CD4-positive, alpha-beta T cell treated with Interleukin-1 beta for 1 hour (primary cell): ENCODE results near the gene MYOCD.

Experiments
- DNase-seq, 2 donors: peaks; one replicate each; pipeline ENCODE4 v3.0.0-alpha.2; 2020 to 2022

MYOCD gene

GRCh38 chr17:12773153-12773552, 107.5 kb downstream of the MYOCD start:
- no peak for DNase-seq

GRCh38 chr17:12789075-12789480, 123.4 kb downstream of the MYOCD start:
- DNase-seq = no peak

GRCh38 chr17:12789481-12790248, 124.0 kb downstream of the MYOCD start, which contains the start of gene ARHGAP44:
Gene ARHGAP44 (plus strand): TSS chr17:12789498. CDS start chr17:12789839, 341 bp downstream.
- no peak for DNase-seq

- DNase-seq = no peak
These were observed 124.8 kb downstream of the MYOCD start for GRCh38 chr17:12790249-12791106.

GRCh38 chr17:12794919-12795532, 129.3 kb downstream of the MYOCD start:
- no peak for DNase-seq

GRCh38 chr17:12800855-12801365, 135.2 kb downstream of the MYOCD start:
- no peak for DNase-seq

- no peak for DNase-seq
These were observed 140.9 kb downstream of the MYOCD start for GRCh38 chr17:12806630-12807029.

GRCh38 chr17:12808723-12809122, 143.0 kb downstream of the MYOCD start:
- DNase-seq = no peak

- DNase-seq = no peak
These were observed 147.2 kb downstream of the MYOCD start for GRCh38 chr17:12812877-12813276.

GRCh38 chr17:12813664-12814063, 148.0 kb downstream of the MYOCD start:
- DNase-seq = no peak

GRCh38 chr17:12814718-12815117, 149.0 kb downstream of the MYOCD start:
- no peak for DNase-seq

GRCh38 chr17:12815642-12816141, 150.0 kb downstream of the MYOCD start:
- no peak for DNase-seq
